HG03457 (cell line): ENCODE results near the gene STAT5B.
"Not testable (repeated sequence)": the region's sequence is repeated elsewhere in the genome, so short reads cannot be mapped to it uniquely, and the experiment has no call there.

Source experiments
- ATAC-seq: cut with Tn5 transposase; IDR thresholded peaks from one replicate; pipeline ENCODE4 v1.9.1; 2021; ENCODE audit warnings: moderate number of reproducible peaks; ENCODE audit not compliant: unreplicated experiment

STAT5B gene

DNA sequence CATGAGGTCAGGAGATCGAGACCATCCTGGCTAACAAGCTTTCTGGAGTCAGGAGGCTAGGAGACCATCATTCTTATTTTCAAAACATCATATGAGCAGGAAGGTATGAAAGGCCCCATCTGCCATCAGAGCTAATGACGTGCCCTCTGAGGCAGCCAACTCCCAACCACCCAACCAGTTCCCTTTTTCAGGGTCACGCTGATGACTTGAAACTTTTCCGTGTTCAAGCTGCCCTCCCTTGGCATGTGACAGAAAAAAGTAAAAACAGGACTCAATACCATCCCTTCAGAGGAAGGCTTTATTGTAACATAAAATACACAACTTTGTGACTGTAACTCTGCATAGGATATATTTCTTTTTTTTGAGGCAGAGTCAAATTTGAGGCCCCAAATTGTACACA, 77.3 kb downstream of the STAT5B start:
- ATAC-seq: no peak

DNA sequence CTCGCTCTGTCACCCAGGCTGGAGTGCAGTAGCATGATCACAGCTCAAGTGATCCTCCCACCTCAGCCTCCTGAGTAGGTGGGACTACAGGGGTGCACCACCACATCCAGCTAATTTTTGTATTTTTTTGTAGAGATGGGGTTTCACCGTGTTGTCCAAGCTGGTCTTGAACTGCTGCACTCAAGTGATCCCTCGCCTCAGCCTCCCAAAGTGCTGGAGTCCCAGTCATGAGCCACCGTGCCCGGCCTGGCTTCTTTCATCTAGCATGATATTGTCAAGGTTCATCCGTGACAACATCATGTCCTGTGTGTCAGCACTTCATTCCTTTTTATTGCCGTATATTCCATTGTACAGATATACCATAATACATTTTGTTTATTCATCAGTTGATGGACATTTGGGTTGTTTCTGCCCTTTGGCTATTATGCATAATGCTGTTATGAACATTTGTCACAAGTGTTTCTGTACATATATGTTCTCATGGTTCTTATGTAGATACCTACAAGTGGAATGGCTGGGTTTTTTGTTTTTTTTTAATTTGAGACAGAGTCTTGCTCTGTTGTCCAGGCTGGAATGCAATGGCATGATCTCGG, 78.5 kb downstream of the STAT5B start:
- ATAC-seq: no peak

DNA sequence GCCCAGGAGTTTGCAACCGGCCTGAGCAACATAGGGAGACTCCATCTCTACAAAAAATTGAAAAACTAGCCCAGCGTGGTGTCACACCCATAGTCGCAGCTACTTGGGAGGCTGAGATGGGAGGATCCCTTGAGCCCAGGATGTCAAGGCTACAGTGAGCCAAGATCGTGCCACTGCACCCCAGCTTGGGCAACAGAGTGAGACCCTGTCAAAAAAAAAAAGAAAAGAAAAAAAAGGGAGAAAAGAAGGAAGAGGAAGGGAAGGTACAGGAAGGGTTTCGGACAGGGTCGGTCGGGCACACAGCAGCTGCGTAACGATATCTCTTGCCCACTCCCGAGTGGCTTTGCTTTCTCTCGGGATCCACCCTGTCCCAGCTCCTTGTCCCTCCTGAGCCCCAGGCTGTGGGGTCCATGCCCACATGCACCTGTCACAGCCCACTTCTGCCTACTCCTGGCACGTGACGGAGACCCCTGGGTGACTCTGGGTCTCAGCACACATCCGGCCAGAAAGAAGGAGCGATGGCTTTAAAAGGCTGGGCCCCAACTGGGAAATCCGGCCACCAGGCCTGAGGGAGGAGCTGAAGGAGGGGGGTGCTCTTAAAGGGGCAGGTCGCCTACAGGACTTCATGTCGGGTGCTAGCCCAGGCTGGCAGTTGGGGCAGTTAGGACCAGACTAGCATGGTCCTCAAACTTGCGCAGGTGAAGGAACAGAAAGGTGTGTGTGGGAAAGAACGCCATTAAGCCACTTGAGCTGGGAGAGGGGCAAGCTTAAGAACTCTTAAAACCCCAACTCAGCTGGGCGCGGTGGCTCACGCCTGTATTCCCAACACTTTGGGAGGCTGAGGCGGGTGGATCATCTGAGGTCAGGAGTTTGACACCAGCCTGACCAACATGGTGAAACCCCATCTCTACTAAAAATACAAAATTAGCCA, 82.0 kb downstream of the STAT5B start, which contains the start of gene GHDC:
GHDC (minus strand) TSS at position 526 of the 931 bp plus-strand sequence. CDS start 913 bp downstream, outside the sequence.
- ATAC-seq: peak; percentile 48

DNA sequence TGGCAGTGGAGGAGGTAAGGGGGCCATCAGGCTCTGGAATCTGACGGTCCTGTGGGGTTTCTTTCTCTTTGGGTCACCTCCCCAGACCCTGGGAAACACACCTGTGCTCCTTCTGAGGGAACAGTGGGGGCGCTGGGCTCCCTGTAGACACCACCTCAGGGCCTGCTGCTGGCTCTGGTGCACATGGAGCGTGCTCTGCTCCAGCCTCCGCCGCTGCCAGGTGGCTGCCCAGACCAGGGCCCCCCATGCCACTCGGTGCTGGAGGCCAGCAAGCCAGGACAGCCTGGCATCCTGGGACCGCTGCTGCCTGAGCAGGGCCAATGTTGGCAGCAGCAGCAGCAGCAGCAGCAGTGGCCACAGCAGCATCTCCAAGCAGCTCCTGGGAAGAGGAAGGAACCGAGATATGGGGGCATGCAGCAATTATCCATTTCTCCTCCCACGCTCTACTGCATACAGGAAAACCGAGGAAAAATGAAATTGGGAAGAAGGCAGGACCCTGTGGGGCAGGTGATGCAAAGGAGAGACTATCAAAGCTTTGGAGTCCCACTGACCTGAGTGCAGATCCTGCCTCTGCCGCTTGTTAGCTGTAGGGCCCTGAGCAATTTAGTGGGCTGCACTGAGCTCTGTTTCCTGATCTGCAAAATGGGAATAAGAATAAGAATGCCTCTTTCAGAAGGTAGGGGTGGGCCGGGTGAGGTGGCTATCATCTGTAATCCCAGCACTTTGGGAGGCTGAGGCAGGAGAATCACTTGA, 82.8 kb downstream of the STAT5B start:
- no peak for ATAC-seq

DNA sequence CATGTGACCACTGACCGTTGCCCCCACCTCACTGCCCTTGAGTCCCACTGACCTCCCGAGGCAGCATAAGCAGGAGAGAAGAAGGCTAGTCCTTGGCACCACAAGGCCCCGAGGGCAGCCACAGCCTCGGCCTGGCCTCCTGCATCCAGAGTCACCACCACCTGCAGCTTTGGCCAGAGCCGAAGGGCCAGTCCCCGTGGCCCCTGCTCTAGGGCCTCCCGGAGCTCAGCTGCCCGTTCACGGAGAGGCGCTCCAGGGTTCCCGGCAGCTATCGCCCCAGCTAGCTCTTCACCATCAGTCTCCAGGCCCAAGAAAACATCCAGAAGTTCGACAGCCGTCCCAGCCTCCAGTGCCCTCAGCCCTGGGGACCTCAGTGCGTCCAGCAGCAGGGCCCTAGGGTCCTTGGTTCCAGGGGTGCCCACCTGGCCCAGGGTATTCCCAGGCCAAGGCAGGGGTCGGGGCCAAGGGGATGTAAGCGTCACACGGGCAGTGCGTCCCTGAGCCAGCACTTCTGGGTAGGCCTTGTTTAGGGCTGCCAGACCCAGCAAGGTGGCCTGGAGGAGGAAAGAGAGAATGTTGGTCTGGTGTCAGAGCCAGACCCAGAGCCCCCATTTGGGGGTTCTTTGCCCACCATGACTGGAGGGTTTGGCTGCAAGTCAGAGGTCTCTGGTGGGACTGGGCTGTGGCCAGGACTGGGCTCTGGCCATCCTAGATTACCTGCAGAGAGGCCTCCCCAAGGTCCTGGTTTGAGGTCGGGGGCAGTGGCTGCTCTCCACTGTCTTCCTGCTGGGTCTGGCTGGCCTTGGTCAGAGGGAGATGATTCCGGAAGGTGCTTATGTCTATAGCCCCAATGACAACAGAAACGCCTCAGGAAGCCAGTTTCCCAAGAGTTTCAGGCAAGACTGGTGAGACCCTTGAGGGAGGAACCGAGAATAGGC, 83.7 kb downstream of the STAT5B start:
- no peak for ATAC-seq

DNA sequence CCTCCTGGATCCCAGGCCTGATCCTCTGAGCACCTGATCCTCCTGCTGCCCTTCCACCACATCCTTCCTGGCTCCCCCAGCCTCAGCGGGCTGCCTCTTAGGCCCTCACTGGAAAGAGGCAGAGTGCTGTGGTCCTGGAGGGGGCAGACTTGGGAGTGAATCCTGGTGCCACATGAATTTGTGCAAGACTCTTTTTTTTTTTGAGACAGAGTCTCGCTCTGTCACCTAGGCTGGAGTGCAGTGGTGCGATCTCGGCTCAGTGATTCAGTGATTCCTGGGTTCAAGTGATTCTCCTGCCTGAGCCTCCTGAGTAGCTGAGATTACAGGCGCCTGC, 84.9 kb downstream of the STAT5B start:
- ATAC-seq: no peak

DNA sequence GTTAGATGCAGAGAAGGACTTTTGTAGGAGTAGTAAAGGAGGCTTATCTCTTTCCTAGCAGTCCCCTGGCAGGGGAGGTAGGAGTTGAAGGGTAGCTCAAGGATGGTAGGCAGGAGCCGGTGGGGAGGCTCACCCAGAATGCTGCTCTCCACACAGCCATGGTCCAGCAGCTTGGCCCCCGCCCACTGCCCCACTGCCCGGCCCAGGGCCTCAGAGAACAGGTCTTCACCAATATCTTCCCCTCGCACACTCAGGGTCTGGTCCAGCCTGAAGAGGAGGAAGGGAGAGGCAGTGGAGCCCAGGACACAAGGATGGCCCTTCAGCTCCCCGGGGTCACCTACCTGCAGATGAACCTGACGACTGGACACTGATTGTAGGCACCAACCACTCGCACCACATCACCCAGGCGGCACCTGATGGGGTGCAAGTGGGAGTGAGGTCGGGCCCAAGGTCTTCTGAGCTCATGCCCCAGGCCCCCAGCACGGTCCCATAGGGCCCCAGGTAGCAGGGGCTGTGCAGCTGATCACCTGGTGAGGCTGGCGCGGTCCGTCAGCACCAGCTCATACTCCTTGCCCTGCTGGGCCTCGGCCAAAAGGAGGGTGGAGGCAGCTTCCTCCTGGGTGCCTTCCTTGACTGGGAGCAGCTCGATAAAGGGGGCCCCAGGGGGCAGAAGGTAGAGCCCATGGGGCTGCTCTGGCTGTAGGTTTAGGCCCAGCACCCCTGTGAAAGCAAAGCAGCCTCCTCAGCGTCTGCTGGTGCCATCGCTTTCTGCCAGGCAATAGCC, 85.5 kb downstream of the STAT5B start:
- ATAC-seq: no peak

DNA sequence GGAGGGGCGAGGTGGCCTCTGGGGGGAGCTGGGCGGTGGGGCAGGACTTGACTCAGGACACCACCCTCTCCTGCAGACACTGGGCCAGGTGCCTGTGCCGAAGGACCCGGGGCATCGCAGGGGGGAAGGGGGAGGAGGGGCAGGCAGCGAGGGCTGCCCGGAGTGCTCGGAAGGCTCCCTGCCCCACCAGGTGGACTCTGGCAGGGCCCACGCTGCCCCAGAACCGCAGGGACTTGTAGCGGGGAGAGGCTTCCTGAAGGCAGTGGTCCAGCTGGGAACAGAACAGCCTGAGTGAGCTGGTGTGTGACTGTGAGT, 86.6 kb downstream of the STAT5B start:
- ATAC-seq: no peak

DNA sequence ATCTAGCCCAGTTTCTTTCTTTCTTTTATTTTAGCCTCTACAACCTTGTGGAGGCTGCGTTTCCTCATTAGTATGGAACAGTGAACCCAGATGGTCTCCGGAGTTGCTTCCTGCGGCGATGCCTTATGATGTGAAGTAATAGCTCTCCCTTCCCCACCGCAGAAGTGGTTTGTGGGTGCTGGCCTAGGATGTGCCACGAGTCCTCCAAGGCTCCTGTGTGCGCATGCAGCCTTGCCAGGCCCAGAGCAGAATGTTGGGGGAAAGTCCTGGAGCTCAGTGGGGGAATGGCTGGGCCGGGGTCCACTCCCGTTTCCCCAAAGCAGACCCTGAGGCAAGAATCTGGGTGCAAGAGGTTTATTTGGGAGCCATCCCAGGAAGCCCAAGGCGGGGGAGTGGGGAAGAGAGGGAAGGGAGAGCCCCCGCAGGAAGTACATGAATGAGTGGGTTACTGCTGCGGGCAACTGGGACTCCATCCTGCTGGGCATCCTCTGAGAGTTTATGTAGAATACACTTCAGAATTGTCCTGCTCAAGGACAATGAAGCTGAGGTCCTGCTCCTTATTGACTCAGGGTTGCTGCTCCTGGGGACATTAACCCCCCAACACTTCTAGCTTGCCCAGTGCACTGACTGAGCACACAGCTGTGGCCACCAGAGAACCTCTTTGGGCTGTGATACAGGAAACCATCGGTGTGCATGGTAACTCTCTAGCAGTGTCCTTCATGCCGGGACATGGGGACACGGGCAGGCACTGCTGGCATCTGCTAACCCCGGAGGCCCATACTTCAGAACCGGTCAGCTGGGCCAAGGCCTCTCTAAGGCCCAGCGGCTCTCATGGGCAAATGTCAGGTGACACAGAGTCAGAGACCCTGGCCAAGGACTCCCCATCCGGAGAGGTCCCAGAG, 87.2 kb downstream of the STAT5B start:
- no peak for ATAC-seq

DNA sequence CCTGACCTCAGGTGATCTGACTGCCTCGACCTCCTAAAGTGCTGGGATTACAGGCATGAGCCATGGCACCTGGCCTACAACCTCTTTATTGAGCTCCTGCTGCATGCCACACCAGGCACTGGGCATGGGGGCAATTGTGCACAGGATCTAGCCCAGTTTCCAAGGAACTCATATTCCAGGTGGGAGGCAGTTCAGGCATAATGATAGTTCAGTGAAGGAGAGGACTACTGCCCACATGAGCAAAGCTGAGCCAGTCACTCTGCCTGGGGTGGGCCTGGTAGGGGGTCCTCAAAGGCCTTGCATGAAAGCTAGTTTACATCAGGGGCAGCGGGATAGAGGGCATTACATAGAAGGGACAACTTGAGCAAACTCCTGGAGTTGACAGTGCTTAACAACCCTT, 88.4 kb downstream of the STAT5B start:
- no peak for ATAC-seq

DNA sequence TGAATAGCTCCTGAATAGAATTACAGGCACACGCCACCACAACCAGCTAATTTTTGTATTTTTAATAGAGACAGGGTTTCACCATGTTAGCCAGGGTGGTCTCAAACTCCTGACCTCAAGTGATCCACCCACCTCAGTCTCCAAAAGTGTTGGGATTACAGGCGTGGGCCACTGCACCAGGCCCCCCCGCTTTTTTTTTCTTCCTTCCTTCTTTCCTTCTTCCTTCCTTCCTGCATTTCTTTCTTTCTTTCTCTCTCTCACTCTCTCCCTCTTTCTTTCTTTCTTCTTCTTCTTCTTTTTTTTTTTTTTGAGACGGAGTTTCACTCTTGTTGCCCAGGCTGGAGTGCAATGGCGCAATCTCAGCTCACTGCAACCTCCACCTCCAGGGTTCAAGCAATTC, 90.0 kb downstream of the STAT5B start:
- not testable (repeated sequence) for ATAC-seq

DNA sequence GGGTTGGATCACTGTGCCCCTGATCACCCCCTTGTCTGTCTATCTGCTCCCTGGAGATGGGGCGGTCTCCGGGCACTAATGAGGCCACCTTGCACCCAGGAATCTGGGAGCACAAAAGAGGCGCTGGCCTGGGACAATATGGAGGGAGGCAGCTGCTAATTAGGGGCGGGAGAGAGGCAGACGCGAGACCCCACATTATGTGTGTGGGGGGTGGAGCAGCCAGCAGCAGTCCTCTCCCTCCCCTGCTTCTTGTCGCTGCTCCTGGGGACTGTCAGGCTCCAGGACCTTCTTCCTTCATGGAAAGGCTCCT, 90.6 kb downstream of the STAT5B start:
- no peak for ATAC-seq

DNA sequence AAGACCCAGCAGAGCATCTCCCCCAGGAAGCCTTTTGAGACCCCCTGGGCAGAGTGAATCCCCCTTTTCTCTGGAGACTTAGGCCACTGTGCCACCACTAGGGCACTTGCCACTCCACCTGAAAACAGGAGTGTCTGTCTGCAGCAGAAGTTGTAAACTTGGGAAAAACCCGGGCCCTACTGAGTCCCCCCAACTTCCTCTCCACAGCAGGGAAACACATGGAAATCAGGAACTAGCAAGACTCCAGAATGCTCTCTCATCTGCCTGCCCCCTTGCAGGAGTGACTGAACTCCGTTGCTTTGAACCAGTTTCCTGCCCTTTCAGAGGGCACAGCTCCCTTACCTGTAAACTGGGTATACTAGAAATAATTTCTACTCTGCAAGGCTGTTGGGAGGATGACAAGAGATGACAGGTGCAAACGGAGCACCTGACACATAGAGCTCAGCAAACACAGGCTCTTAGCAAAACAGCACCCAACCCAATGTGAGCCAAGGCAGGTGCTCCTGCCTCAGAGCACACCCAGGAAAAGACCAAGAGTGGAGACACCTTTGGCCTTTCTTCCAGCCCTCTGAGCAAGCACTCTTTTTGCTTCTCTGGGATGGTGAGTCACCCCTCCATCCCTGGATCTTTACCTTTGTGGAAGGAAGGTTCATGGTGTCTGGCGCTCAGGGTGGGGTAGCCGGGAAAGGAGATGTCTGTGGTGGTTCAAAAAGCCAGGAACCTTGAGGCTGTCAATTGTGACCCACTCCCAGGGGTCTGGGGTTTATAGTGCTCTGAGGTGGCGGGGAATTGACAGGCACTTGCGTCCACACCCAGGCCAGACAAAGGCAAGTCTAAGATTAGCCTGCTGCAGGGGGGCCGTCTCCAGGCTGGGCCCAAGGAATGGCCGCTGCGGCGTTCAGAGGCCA, 91.2 kb downstream of the STAT5B start, which contains the start of gene HCRT:
HCRT (minus strand) TSS at position 740 of the 908 bp plus-strand sequence; CDS start at position 653, 87 bp downstream.
- no peak for ATAC-seq

DNA sequence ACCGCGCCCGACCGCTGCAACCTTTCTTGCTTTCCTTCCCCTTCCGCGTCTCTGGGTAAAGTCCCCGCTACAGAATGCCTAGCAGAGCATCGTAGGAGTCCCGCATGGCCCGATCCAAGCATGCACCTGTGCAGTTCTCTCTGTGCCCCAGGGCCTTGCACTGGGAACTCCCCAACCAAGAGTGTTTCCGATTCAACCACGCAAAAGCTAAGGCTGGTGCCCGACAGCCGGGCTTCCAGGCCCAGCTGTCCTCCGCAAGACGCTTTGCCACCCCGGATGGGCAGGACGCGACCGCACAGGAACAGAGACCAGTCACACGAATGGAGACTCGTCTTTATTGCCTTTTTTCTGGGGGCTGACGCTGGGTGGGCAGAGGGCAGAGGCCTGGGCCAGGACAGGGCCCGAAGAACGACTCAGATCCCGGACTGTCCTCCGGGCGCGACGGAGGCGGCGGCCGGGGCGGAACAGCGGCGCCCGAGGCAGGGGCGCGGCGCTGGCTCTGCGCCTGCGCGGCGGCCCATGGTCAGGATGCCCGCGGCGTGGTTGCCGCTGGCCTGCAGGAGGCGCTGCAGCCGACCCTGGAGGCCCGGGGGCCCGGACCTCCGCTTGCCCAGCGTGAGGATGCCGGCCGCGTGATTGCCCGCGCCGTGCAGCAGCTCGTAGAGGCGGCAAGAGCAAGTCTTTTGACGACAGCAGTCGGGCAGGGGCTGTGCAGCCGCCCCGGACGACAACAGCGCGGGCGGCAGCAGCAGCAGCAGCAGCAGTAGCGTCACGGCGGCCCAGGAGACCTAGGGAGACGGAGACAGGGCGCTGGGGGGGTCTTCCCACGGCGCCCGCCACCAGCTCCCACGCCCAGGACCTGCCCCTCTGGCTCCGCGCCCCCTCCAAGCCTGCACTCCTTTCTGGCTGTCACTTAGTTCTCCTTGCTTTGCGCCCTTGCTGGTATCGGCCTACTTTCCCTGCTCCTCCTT, 92.2 kb downstream of the STAT5B start:
- no peak for ATAC-seq

DNA sequence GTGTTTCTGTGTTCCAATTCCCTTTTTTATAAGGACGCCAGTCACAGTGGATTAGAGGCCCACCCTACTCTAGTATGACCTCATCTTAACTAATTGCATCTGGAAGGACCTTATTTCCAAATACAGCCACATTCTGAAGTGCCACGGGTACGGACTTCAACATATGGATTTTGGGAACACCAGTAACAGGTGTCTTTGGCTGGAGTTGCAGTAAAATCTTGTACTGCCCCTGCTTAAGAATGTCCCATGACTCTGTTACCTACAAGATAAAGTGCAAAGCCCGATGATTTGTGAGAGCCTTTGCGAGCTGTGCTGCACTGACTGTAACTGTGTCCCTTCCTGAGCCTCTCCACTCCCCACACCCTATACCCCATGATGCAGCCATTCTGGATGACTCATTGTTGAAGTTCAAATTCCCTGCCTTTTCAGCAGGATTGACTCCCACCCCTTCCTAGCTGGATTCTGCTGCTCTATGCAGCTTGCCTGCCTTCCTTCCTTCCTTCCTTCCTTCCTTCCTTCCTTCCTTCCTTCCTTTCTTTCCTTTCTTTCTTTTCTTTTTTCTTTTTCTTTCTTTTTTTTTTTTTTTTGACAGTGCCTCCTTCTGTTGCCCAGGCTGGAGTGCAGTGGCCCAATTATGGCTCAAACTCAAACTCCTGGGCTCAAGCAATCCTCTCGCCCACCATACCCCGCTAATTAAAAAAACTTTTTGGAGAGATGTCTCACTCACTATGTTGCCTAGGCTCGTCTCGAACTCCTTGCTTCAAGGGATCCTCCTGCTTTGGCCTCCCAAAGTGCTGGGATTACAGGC, 93.1 kb downstream of the STAT5B start:
- ATAC-seq: no peak

DNA sequence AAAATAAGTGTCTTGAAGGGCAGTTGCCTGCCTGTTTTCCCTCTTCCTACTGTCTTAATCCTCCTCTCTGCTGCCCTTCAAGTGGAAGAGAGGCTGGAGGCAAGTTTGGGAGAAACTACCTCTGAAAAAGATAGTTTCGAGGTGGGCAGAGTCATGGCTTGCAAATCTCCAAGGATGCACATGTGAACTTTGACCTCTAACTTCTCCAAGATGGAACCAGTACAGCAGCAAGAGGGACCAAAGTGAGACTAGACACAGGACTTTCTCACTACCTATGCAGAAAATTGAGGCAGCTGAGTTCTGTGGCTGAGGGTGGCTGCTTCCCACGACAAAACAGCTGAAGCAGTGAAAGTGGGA, 94.4 kb downstream of the STAT5B start:
- no peak for ATAC-seq
